ENCODE measurements around the gene CFAP73.
A peak's percentile ranks its signal among the peaks of the same experiment; 100 is the strongest.

The CFAP73 gene

DNA sequence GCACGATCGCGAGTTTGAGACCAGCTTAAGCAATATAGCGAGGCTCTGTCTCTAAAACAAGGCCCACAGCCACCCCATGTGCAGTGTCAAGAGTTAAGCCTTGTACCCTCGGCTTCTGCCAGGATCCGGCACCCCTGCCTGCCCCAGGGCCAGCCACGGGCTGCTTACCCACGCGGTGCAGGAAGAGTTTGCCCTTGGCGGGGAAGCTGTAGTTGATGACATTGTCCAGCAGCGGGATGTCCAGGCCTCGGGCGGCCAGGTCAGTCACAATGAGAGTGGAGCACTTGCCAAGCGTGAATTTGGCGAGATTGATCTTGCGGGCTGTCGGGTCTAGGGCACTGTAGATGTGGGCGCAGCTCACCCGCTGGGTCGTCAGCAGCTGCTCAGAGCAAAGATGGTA is 22.7 kb downstream of the CFAP73 start:
- no peak overlapping the region for H3K27ac ChIP-seq
- ChIA-PET CTCF (no interaction called here), POLR2A (ENCODE audit: low non-redundant PET) (no interaction called here)
- TF ChIP-seq, protein P1, sequence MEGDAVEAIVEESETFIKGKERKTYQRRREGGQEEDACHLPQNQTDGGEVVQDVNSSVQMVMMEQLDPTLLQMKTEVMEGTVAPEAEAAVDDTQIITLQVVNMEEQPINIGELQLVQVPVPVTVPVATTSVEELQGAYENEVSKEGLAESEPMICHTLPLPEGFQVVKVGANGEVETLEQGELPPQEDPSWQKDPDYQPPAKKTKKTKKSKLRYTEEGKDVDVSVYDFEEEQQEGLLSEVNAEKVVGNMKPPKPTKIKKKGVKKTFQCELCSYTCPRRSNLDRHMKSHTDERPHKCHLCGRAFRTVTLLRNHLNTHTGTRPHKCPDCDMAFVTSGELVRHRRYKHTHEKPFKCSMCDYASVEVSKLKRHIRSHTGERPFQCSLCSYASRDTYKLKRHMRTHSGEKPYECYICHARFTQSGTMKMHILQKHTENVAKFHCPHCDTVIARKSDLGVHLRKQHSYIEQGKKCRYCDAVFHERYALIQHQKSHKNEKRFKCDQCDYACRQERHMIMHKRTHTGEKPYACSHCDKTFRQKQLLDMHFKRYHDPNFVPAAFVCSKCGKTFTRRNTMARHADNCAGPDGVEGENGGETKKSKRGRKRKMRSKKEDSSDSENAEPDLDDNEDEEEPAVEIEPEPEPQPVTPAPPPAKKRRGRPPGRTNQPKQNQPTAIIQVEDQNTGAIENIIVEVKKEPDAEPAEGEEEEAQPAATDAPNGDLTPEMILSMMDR (conservative IDR thresholded peaks at IDR 0.05; ENCODE audit: low read depth), result no peak
- no peak for DNase-seq (ENCODE audit: low spot score)

DNA sequence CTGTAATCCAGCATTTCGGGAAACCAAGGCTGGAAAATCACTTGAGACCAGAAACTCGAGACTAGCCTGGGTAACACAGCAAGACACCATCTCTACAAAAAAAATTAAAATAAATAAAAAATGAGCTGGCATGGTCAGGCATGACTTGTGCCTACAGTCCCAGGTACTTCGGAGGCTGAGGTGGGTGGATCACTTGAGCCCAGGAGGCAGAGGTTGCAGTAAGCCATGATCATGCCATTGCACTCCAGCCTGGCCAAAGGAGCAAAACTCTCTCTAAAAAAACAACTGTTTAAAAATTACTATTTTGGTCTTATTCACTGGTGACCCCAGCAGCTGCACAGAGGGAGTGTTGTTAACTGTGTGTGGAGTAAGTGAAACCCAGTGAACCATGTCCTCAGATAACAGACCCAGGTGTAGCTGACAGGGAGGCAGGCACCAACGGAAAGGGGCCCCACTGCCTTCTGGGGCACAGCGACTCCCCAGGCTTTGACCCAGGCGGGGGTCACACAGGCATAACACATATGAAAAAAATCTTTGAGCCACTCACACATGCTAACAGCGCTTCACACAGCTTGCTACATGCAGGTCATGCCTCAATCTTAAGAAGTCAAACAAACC is 23.7 kb downstream of the CFAP73 start:
- no peak overlapping the region for H3K27ac ChIP-seq
- no peak for DNase-seq (ENCODE audit: low spot score)
- CTCF ChIA-PET, result interaction anchor here (0.6 to 1.8 kb wide), 5 partner anchors 16 to 141 kb away, joined by 3 to 8 read pairs (median 5); no protein-coding TSS in a partner anchor
- TF ChIP-seq, protein P1 (conservative IDR thresholded peaks at IDR 0.05; ENCODE audit: low read depth), result no peak
- POLR2A ChIA-PET (ENCODE audit: low non-redundant PET), result no interaction called here

DNA sequence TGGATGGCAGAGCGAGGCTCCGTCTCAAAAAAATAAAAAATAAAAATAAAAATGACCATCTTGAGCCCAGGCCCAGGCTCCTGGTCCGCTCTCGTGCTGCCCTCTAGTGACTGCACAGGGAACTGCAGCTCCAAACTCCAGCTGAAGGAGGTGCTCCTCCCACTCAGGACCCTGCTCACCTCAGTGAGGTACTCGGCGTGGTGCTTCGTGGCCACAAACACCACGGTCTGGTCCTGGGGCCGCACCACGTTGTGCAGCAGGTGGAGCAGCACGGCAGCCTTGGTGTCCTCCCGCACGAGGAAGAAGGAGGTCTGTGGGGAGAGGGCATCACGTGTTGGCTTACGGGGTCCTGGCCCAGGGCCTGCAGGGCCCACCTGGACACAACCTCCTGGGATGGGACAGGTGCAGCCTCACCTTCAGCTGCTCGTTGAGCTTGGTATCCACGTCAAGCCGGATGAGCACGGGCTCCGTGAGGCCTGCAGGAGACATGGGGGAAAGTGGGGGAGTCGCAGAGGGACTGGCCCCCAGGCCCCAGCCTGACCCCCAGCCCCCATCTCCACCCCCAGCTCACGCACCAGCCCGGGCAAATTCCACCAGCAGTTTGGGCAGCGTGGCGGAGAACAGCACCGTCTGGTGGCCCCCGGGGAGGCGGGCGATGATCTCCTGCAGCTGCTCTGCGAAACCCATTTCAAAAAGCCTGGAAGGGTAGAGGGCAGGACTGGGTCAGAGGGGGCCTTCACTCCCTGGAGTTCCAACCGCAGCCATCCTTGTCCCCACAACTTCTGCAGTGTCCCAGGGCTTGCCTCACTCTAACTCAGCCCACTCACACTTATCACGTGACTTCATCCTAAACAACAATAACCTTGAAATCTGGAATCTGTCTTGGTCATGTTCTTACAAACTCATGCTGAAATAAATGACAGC is 25.2 kb downstream of the CFAP73 start:
- ChIA-PET POLR2A (ENCODE audit: low non-redundant PET) (no interaction called here), CTCF (interaction anchor here (0.6 to 1.8 kb wide), 12 partner anchors 8 to 738 kb away, joined by 3 to 8 read pairs (median 4); partner anchors contain the start of genes CFAP73, DDX54 and RITA1)
- TF ChIP-seq, protein P1 (conservative IDR thresholded peaks at IDR 0.05; ENCODE audit: low read depth), result peak; percentile 97
- peak overlapping the region; percentile 44 for H3K27ac ChIP-seq
- DNase-seq (ENCODE audit: low spot score), result peak; percentile 78

DNA sequence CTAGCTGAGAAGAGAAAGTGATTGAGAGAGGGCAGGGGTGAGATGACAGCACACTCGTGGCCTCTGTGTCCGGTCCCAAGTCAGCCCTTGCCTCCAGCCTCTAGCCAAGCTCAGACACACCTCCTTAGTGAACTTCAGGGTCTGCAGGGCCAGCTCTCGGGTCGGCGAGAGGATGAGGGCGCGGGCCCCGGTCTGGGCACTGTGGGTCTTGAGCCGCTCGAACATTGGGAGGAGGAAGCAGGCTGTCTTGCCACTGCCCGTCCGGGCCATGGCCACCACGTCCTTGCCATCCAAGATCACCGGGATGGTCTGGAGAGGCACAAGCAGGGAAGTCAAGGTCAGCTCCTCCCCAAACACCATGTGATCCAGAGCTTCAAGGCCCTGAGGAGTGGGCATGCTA is 29.5 kb downstream of the CFAP73 start:
- TF ChIP-seq, protein P1 (conservative IDR thresholded peaks at IDR 0.05; ENCODE audit: low read depth), result no peak
- CTCF ChIA-PET, result interaction anchor here (1.4 kb wide), 1 partner anchor 26 kb away, joined by 4 read pairs; no protein-coding TSS in a partner anchor
- POLR2A ChIA-PET (ENCODE audit: low non-redundant PET), result no interaction called here
- H3K27ac ChIP-seq, result no peak overlapping the region
- DNase-seq (ENCODE audit: low spot score), result no peak

DNA sequence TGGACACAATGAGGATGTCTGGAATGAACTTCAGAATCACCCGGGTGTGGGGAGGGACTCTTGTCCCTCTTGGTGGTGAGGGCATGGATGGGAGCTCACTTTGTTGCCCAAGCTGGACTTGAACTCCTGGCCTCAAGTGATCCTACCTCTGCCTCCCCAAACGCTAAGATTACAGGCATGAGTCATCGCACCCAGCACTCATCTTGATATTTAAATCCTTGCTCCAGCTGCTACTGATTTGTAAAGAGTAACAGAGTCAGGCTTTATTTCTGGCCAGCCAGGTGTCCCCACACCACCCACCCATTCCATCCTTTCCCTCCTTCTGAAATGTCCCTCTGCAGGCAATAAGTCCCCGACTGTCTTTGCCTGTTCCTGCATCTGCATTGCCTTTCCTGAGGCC is 30.8 kb downstream of the CFAP73 start:
- CTCF ChIA-PET, result no interaction called here
- TF ChIP-seq, protein P1 (conservative IDR thresholded peaks at IDR 0.05; ENCODE audit: low read depth), result no peak
- 0 out of 2 replicates have a peak overlapping the region, but pooled peaks have one; percentile 8 for H3K27ac ChIP-seq
- no peak for DNase-seq (ENCODE audit: low spot score)
- POLR2A ChIA-PET (ENCODE audit: low non-redundant PET), result no interaction called here

DNA sequence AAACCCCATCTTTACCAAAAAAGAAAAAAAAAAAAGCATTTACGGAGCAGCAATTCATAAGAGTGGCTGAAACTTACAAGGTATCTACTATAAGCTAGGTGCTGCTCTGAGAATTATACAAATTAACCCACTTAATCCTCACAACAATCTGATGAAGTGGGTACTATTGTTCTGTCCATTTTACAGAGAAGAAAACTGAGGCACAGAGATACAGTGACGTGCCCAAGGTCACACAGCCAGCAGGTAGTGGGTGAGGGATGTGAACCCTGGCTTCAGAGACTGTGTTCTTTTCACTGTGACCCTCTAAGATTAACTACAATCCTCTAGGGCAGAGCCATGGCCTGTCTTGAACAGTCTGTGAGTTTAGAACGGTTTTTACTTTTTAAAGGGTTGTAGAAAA is 32.5 kb downstream of the CFAP73 start:
- TF ChIP-seq, protein P1 (conservative IDR thresholded peaks at IDR 0.05; ENCODE audit: low read depth), result no peak
- no peak overlapping the region for H3K27ac ChIP-seq
- ChIA-PET POLR2A (ENCODE audit: low non-redundant PET) (no interaction called here), CTCF (interaction anchor here (1.1 kb wide), 1 partner anchor 7 kb away, joined by 4 read pairs; no protein-coding TSS in a partner anchor)
- no peak for DNase-seq (ENCODE audit: low spot score)
